GM21447 (cell line): Measurements from ENCODE around the gene KRTAP2-2.

Source experiments
- ATAC-seq: cut with Tn5 transposase; IDR thresholded peaks from one replicate; pipeline ENCODE4 v1.9.1; 2021; ENCODE audit not compliant: unreplicated experiment

KRTAP2-2 gene

GRCh38 chr17:41026715-41027471 lies 28.1 kb downstream of the KRTAP2-2 start, which contains the start of gene KRTAP1-5:
KRTAP1-5 (minus strand) TSS chr17:41027208; CDS start chr17:41027155, 53 bp downstream.
- ATAC-seq = no peak

- no peak for ATAC-seq
Measured at GRCh38 chr17:41024697-41025096, 30.3 kb downstream of the KRTAP2-2 start.

- no peak for ATAC-seq
Measured at GRCh38 chr17:41020336-41020735, 34.7 kb downstream of the KRTAP2-2 start.

- ATAC-seq = no peak
Measured at GRCh38 chr17:41019415-41019814, 35.6 kb downstream of the KRTAP2-2 start.

- no peak for ATAC-seq
Measured at GRCh38 chr17:41018541-41018940, 36.5 kb downstream of the KRTAP2-2 start.

GRCh38 chr17:41016578-41017215 lies 38.3 kb downstream of the KRTAP2-2 start:
- ATAC-seq = no peak

GRCh38 chr17:41015454-41015853 lies 39.6 kb downstream of the KRTAP2-2 start:
- ATAC-seq = no peak

GRCh38 chr17:41013606-41014005 lies 41.4 kb downstream of the KRTAP2-2 start:
- no peak for ATAC-seq

- no peak for ATAC-seq
Measured at GRCh38 chr17:41013181-41013580, 41.8 kb downstream of the KRTAP2-2 start.

GRCh38 chr17:41012326-41013120 lies 42.5 kb downstream of the KRTAP2-2 start:
- ATAC-seq = no peak

GRCh38 chr17:41010441-41010840 lies 44.6 kb downstream of the KRTAP2-2 start:
- ATAC-seq = no peak

- ATAC-seq = no peak
Measured at GRCh38 chr17:41009936-41010335, 45.1 kb downstream of the KRTAP2-2 start.

- ATAC-seq = no peak
Measured at GRCh38 chr17:41009301-41009760, 45.7 kb downstream of the KRTAP2-2 start.

- ATAC-seq = no peak
Measured at GRCh38 chr17:41008811-41009210, 46.2 kb downstream of the KRTAP2-2 start, which contains the start of gene KRTAP3-1. KRTAP3-1 (minus strand) TSS chr17:41009128; CDS start chr17:41009074, 54 bp downstream.
